Stomach (tissue), 4 donors: ENCODE measurements around the gene COL21A1.

Source experiments
- CTCF ChIP-seq, 7 experiments: fragments of 450-650 bp in 4 of 7; fragments of 200-600 bp in 3 of 7; sonication (generic) in 3 of 7; IDR thresholded peaks; one replicate each; pipeline ENCODE4 v1.5.1; 2016 to 2019; ENCODE audit warnings: antibody characterized with exemption in 7 of 7, control low read depth in 2 of 7, mild to moderate bottlenecking in 1 of 7
- EP300 ChIP-seq: sonication (generic); formaldehyde crosslinking; IDR thresholded peaks from one replicate; pipeline ENCODE4 v1.6.1; 2017; ENCODE audit warnings: antibody characterized with exemption
- POLR2A ChIP-seq, 4 donors: fragments of 450-650 bp; IDR thresholded peaks; one replicate each; pipeline ENCODE4 v1.6.1; 2016; ENCODE audit warnings: antibody characterized with exemption in 4 of 4, control low read depth in 2 of 4, mild to moderate bottlenecking in 1 of 4, moderate library complexity in 1 of 4

- TF ChIP-seq POLR2A (IDR thresholded peaks at IDR 0.05) (no peak), EP300 (no peak), CTCF (IDR thresholded peaks at IDR 0.05) (no peak)
Measured at GRCh38 chr6:56023829-56024228, 223.6 kb downstream of the COL21A1 start.
